ENCODE results near the gene MYO5A.

The MYO5A gene

GRCh38 chr15:52415628-52416027 lies 113.1 kb downstream of the MYO5A start:
- no peak for DNase-seq

- no peak for DNase-seq
Measured at GRCh38 chr15:52414936-52415335, 113.7 kb downstream of the MYO5A start.

- no peak for DNase-seq
Measured at GRCh38 chr15:52408823-52409222, 119.9 kb downstream of the MYO5A start.

GRCh38 chr15:52407374-52407773 lies 121.3 kb downstream of the MYO5A start:
- DNase-seq, result no peak

GRCh38 chr15:52406601-52407000 lies 122.1 kb downstream of the MYO5A start:
- no peak for DNase-seq

- DNase-seq, result no peak
Measured at GRCh38 chr15:52405856-52406255, 122.8 kb downstream of the MYO5A start.

- DNase-seq, result no peak
Measured at GRCh38 chr15:52397118-52397517, 131.6 kb downstream of the MYO5A start.

- no peak for DNase-seq
Measured at GRCh38 chr15:52394118-52394517, 134.6 kb downstream of the MYO5A start.

- DNase-seq, result no peak
Measured at GRCh38 chr15:52392008-52392687, 136.5 kb downstream of the MYO5A start.

- no peak for DNase-seq
Measured at GRCh38 chr15:52391069-52391468, 137.6 kb downstream of the MYO5A start.

GRCh38 chr15:52385670-52386069 lies 143.0 kb downstream of the MYO5A start:
- DNase-seq, result no peak

GRCh38 chr15:52383100-52383588 lies 145.5 kb downstream of the MYO5A start:
- DNase-seq, result no peak

- no peak for DNase-seq
Measured at GRCh38 chr15:52382647-52383046, 146.0 kb downstream of the MYO5A start.

- no peak for DNase-seq
Measured at GRCh38 chr15:52379395-52380106, 149.1 kb downstream of the MYO5A start.

- no peak for DNase-seq
Measured at GRCh38 chr15:52378746-52379394, 149.8 kb downstream of the MYO5A start.

- no peak for DNase-seq
Measured at GRCh38 chr15:52370010-52370409, 158.7 kb downstream of the MYO5A start.

- DNase-seq, result no peak
Measured at GRCh38 chr15:52369455-52369854, 159.2 kb downstream of the MYO5A start.

- DNase-seq, result no peak
Measured at GRCh38 chr15:52369030-52369429, 159.7 kb downstream of the MYO5A start.

- DNase-seq, result no peak
Measured at GRCh38 chr15:52368402-52368801, 160.3 kb downstream of the MYO5A start.

- DNase-seq, result no peak
Measured at GRCh38 chr15:52362497-52362896, 166.2 kb downstream of the MYO5A start.

GRCh38 chr15:52361975-52362494 lies 166.6 kb downstream of the MYO5A start:
- no peak for DNase-seq

- DNase-seq, result no peak
Measured at GRCh38 chr15:52361494-52361893, 167.2 kb downstream of the MYO5A start.
